Upper lobe of right lung (tissue), 1 donor: ENCODE data around the gene BET1. TPM values are rescaled to one million over a fixed set of nuclear protein-coding genes. Genes with fewer than 3 reads are reported as not detected.
A peak's percentile ranks its signal among the peaks of the same experiment; 100 is the strongest.

ENCODE experiments used
- ATAC-seq: fragments of 200-7000 bp; cut with Tn5 transposase; one replicate; pipeline ENCODE4 v1.9.1; 2020; ENCODE audit warnings: mild to moderate bottlenecking, moderate library complexity
- DNase-seq: peaks from one replicate; pipeline ENCODE4 v3.0.0-alpha.2; 2020
- H3K27ac ChIP-seq: fragments of 200-600 bp; one replicate; pipeline ENCODE4 v1.8.0; 2022
- H3K27me3 ChIP-seq: fragments of 200-600 bp; one replicate; pipeline ENCODE4 v1.8.0; 2022; ENCODE audit warnings: mild to moderate bottlenecking
- H3K36me3 ChIP-seq: fragments of 200-600 bp; one replicate; pipeline ENCODE4 v1.8.0; 2022
- H3K4me1 ChIP-seq: fragments of 200-600 bp; one replicate; pipeline ENCODE4 v1.8.0; 2022
- H3K4me3 ChIP-seq: fragments of 200-600 bp; one replicate; pipeline ENCODE4 v1.8.0; 2022; ENCODE audit warnings: mild to moderate bottlenecking
- H3K9me3 ChIP-seq: fragments of 200-600 bp; one replicate; pipeline ENCODE4 v1.8.0; 2022
- intact Hi-C: fragments of 100-400 bp; cut with DNase I; formaldehyde crosslinking; loops from one replicate; pipeline ENCODE4 v1.11.0; 2022
- total RNA-seq: library from RNA; stranded (reverse); fragmentation: NEBNext Ultra II Directional; extraction: Animal tissue kit (Norgen Biotek cat#: 25700); gene quantifications from one replicate; pipeline ENCODE4 v1.2.1, GENCODE V29; 2021
- TF ChIP-seq, protein P1 (sequence below): fragments of 200-600 bp; IDR thresholded peaks from one replicate; pipeline ENCODE4 v1.8.0; 2022; ENCODE audit warnings: antibody characterized with exemption
- donor health status: DM: no; HTN: yes; CAD: no; lungs with severe emphysema.

BET1 gene
- total RNA-seq, 1 donor from 2014 or later: 24.3 TPM

DNA sequence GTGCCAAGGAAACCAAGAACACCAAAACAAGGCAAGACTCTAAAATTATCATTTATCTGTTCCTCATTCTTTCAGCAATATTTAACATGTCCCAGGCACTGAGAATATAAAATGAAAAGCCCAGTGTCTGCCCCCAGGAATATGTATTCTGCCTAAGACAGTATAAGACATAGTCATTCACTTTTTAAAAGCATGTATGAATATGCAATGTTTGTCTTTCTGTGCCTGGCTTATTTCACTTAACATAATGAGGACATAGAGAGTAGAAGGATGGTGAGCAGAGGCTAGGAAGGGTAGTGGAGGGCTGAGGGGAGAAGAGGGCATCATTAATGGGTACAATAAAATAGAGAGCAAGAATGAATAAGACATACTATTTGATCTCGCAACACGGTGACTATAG is 44.6 kb upstream of the BET1 start:
- intact Hi-C loops: no loop called here
- Histone ChIP-seq H3K4me3 (no peak overlapping the region), H3K36me3 (no peaks in the 10 kb centered on the region), H3K27ac (no peak overlapping the region), H3K27me3 (no peaks in the 10 kb centered on the region), H3K9me3 (no peaks in the 10 kb centered on the region), H3K4me1 (no peaks in the 10 kb centered on the region)
- ATAC-seq: no peak
- TF ChIP-seq, protein P1, sequence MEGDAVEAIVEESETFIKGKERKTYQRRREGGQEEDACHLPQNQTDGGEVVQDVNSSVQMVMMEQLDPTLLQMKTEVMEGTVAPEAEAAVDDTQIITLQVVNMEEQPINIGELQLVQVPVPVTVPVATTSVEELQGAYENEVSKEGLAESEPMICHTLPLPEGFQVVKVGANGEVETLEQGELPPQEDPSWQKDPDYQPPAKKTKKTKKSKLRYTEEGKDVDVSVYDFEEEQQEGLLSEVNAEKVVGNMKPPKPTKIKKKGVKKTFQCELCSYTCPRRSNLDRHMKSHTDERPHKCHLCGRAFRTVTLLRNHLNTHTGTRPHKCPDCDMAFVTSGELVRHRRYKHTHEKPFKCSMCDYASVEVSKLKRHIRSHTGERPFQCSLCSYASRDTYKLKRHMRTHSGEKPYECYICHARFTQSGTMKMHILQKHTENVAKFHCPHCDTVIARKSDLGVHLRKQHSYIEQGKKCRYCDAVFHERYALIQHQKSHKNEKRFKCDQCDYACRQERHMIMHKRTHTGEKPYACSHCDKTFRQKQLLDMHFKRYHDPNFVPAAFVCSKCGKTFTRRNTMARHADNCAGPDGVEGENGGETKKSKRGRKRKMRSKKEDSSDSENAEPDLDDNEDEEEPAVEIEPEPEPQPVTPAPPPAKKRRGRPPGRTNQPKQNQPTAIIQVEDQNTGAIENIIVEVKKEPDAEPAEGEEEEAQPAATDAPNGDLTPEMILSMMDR: no peak
- DNase-seq: no peak

DNA sequence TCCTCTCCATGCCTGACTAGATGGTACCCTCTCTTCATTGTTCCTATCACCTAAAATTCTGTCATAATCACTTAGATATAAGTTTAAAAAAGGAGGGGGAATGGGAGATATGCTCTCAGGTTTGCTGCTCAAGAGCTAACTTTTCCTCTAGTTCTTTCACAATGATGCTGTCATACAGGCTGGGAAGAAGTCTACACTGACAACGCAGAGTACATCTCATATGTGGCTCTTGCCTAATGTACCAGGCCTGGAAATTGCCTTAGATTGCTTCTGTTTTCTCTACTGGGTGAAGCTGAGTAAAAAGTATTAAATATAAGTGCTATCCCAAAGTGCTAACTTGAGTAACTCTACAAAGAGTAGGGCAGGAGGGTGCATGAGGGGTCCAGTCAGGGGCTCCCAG is 43.8 kb upstream of the BET1 start:
- no peaks in the 10 kb centered on the region for H3K27me3 ChIP-seq
- DNase-seq: no peak
- peak; percentile 70 for ATAC-seq
- intact Hi-C loops: no loop called here
- no peaks in the 10 kb centered on the region for H3K9me3 ChIP-seq
- no peaks in the 10 kb centered on the region for H3K36me3 ChIP-seq
- TF ChIP-seq, protein P1: no peak
- no peak overlapping the region for H3K4me3 ChIP-seq
- no peaks in the 10 kb centered on the region for H3K4me1 ChIP-seq
- no peak overlapping the region for H3K27ac ChIP-seq

DNA sequence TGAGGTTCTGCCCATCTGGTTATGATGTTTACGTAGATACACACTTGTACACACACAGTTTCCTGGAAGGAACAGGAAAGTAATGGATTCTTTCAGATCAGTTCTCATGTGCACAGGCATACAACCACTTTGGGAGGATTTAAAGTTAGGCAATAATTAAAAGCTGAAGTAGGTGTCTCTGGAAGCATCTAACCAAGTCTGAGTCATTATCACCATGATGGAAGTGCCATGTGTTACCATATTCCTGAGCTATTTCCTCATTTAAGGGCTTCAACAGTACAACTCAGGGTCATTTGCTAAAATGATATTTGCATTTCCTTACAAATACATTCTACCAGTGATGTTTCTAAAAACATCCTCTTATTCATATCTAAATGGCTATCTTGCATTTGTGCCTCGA is 41.4 kb upstream of the BET1 start:
- Histone ChIP-seq H3K27ac (no peak overlapping the region), H3K9me3 (no peaks in the 10 kb centered on the region), H3K4me3 (no peak overlapping the region), H3K36me3 (no peaks in the 10 kb centered on the region), H3K4me1 (no peaks in the 10 kb centered on the region), H3K27me3 (no peaks in the 10 kb centered on the region)
- no peak for DNase-seq
- ATAC-seq: no peak
- TF ChIP-seq, protein P1: no peak
- intact Hi-C loops: no loop called here

DNA sequence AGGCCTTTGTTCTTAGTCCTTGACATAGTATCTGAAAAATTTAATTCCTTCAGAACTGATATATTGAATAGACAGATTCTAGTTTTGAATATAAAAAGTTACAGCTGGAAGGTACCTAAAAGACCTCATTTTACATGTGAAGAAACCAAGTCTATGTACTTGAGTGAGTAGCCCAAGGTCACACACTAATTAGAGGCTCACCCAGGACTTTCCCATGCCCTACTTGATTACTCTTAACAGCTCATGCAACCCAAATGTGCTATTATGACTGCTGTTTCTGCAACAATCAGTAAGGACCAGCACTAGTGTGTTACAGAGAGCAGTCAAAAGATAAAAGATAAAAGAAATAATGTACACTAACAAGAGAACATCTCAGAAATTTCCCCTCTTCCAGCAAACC is 40.7 kb upstream of the BET1 start:
- TF ChIP-seq, protein P1: no peak
- H3K27ac ChIP-seq: no peak overlapping the region
- H3K9me3 ChIP-seq: no peaks in the 10 kb centered on the region
- H3K36me3 ChIP-seq: no peaks in the 10 kb centered on the region
- intact Hi-C loops: no loop called here
- no peaks in the 10 kb centered on the region for H3K27me3 ChIP-seq
- H3K4me3 ChIP-seq: no peak overlapping the region
- DNase-seq (no peak), ATAC-seq (no peak)
- H3K4me1 ChIP-seq: no peaks in the 10 kb centered on the region

DNA sequence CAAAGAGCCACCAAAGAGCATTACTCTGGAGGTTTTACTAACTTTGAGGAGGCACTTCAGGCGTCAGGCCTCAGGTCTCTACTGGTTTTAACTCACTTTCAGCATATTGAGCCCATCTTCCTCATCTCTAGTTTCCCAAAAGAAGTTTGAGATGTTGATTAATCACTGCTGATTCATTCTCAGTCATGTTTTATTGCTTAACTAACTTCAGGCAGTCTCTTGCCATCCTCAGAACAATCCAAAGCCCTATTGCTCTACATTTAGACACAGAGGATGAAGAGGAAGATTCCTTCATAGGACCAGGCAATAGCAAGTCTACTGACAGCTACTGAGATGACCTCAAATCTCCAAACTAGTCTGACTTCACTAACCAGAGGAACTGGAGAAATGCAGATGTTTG is 39.1 kb upstream of the BET1 start:
- Histone ChIP-seq H3K9me3 (no peaks in the 10 kb centered on the region), H3K36me3 (no peaks in the 10 kb centered on the region), H3K27ac (no peak overlapping the region), H3K4me3 (no peak overlapping the region), H3K4me1 (no peaks in the 10 kb centered on the region), H3K27me3 (no peaks in the 10 kb centered on the region)
- ATAC-seq: peak; percentile 73
- TF ChIP-seq, protein P1: no peak
- DNase-seq: no peak
- intact Hi-C loops: no loop called here

DNA sequence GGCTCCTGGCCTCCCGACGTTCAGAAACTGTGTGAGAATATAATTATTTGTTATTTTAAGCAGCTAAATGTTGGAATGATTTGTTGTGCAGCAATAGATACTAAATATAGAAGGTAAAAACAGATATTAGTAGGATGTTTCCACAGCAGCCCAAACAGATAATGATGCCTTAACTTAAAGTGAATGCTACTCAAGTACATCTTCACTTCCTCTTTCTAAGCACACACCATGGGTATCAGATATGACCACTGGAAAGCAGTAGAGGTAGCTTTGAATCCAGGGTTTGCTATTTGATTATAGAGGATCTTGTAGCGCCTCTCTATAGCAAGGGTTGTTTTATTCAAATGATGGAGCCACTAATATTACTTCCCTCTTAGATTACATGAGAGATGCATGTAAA is 38.2 kb upstream of the BET1 start:
- ATAC-seq (no peak), DNase-seq (no peak)
- intact Hi-C loops: no loop called here
- no peaks in the 10 kb centered on the region for H3K4me1 ChIP-seq
- H3K9me3 ChIP-seq: no peaks in the 10 kb centered on the region
- H3K27ac ChIP-seq: no peak overlapping the region
- TF ChIP-seq, protein P1: no peak
- no peaks in the 10 kb centered on the region for H3K27me3 ChIP-seq
- no peak overlapping the region for H3K4me3 ChIP-seq
- no peaks in the 10 kb centered on the region for H3K36me3 ChIP-seq
